Measurements from ENCODE around the gene TPST1.

TPST1 gene

GRCh38 chr7:66330961-66331360, 125.8 kb downstream of the TPST1 start:
- no peak for TF ChIP-seq CTCF (conservative IDR thresholded peaks at IDR 0.05; ENCODE audit: low read depth, low read length)
- no peak for DNase-seq (ENCODE audit: low read depth)
- no peak overlapping the region for H3K4me3 ChIP-seq (ENCODE audit: low read length)

GRCh38 chr7:66331883-66332282, 126.7 kb downstream of the TPST1 start:
- no peak for DNase-seq (ENCODE audit: low read depth)
- no peak overlapping the region for H3K4me3 ChIP-seq (ENCODE audit: low read length)
- TF ChIP-seq CTCF (conservative IDR thresholded peaks at IDR 0.05; ENCODE audit: low read depth, low read length) = no peak

DNA sequence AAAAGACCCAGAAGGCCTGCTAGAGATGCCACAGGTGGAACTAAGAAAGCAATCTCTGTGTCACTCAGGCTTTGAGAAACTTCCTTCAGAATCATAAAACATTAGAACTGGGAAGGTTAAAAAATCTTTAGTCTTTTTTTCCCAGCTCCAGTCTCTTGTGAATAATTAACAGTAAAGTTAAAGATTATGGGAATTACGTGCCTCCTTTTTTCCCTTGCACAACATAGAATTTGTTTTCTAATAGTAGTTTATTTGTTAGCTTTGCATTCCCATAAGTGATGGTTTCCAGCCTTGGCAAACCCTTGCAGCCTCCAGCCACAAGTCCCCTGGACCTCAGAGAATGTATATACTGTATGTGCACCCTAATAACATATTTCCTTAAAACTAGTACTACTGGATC, 128.3 kb downstream of the TPST1 start:
- DNase-seq (ENCODE audit: low read depth) = no peak
- no peak for TF ChIP-seq CTCF (conservative IDR thresholded peaks at IDR 0.05; ENCODE audit: low read depth, low read length)
- no peak overlapping the region for H3K4me3 ChIP-seq (ENCODE audit: low read length)

- DNase-seq (ENCODE audit: low read depth) = no peak
- no peak for TF ChIP-seq CTCF (conservative IDR thresholded peaks at IDR 0.05; ENCODE audit: low read depth, low read length)
- H3K4me3 ChIP-seq (ENCODE audit: low read length) = no peak overlapping the region
Observed at GRCh38 chr7:66335318-66335717, 130.2 kb downstream of the TPST1 start.

DNA sequence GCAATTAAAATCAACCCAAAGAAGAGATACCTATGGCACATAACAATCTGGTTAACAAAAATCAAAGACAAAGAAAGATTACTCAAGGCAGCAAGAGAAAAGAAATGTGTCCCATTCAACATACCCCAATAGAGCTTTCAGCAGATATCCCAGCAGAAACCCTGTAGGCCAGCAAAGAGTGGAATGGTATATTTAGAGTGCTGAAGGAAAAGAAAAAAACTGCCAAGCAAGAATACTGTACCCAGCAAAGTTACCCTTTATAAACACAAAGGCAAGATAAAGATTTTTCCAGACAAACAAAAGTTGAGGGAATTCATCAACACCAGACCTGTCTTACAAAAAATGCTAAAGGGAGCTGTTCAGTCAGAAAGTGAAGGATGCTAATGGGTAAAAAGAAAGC, 131.6 kb downstream of the TPST1 start:
- no peak for TF ChIP-seq CTCF (conservative IDR thresholded peaks at IDR 0.05; ENCODE audit: low read depth, low read length)
- no peak for DNase-seq (ENCODE audit: low read depth)
- H3K4me3 ChIP-seq (ENCODE audit: low read length) = no peak overlapping the region

- no peak overlapping the region for H3K4me3 ChIP-seq (ENCODE audit: low read length)
- no peak for TF ChIP-seq CTCF (conservative IDR thresholded peaks at IDR 0.05; ENCODE audit: low read depth, low read length)
- DNase-seq (ENCODE audit: low read depth) = no peak
Observed at GRCh38 chr7:66339141-66339540, 134.0 kb downstream of the TPST1 start.

- no peak overlapping the region for H3K4me3 ChIP-seq (ENCODE audit: low read length)
- TF ChIP-seq CTCF (conservative IDR thresholded peaks at IDR 0.05; ENCODE audit: low read depth, low read length) = no peak
- DNase-seq (ENCODE audit: low read depth) = no peak
Observed at GRCh38 chr7:66344166-66344565, 139.0 kb downstream of the TPST1 start.
